Measurements from ENCODE around the gene PRIM1. TPM values are rescaled to one million over a fixed set of nuclear protein-coding genes. Genes with fewer than 3 reads are reported as not detected.

PRIM1 gene
- polyA plus RNA-seq, 3 donors: 3.6 to 6.3 (median 5.6) TPM

DNA sequence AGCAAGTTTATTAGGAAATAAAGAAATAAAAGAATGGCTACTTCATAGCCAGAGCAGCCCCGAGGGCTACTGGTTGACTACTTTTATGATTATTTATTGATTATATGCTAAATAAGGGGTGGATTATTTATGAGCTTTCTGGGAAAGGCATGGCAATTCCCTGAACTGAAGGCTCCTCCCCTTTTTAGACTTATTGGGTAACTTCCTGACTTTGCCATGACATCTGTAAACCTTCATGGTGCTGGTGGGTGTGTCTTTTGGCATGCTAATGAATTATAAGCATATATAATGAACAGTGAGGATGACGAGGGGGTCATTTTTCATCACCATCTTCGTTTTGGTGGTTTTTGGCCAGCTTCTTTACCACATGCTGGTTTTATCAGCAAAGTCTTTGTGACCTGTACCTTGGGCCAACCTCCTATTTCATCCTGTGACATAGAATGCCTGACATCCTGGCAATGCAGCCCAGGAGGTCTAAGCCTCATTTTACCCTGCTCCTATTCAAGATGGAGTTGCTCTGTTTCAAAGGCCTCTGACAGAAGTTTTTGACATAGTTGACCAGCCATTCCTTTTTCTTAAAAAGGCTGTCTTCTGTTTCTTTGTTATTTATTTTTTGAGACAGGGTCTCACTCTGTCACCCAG is 53.0 kb downstream of the PRIM1 start:
- DNase-seq: peak; percentile 61 to 80 (median 78)
- Histone ChIP-seq H2AFZ (ENCODE audit: insufficient read depth, low read depth, low read length, poor library complexity, severe bottlenecking) (no peak overlapping the region), H3K4me3 (replicated peaks in 1 of 3; ENCODE audit: low read depth in 2 of 3, low read length in 3 of 3) (peak overlapping the region in 1 of 3 experiments; percentile 47), H3K79me2 (ENCODE audit: insufficient read depth, low read length) (peaks cover 9% of the 10 kb centered on the region), H3K36me3 (replicated peaks in 1 of 2; ENCODE audit: control insufficient read depth in 1 of 2, insufficient read depth in 2 of 2, low read length in 2 of 2) (no peaks in the 10 kb centered on the region), H3K4me1 (ENCODE audit: control insufficient read depth in 1 of 2, insufficient read depth in 2 of 2, low read length in 2 of 2) (peaks cover 38 to 44% of the 10 kb centered on the region in 2 donors), H3K27ac (ENCODE audit: low read depth in 1 of 2, low read length in 2 of 2) (peak overlapping the region; percentile 80 to 88), H3K27me3 (ENCODE audit: control insufficient read depth in 2 of 2, insufficient read depth in 2 of 2, low read length in 2 of 2) (no peaks in the 10 kb centered on the region), H3K9me3 (replicated peaks in 1 of 2; ENCODE audit: control insufficient read depth in 1 of 2, insufficient read depth in 1 of 2, low read length in 2 of 2) (no peaks in the 10 kb centered on the region), H3K9ac (ENCODE audit: insufficient read depth, low read length, poor library complexity, severe bottlenecking) (no peak overlapping the region), H4K20me1 (ENCODE audit: insufficient read depth, low read length) (no peaks in the 10 kb centered on the region), H3K4me2 (replicated peaks; ENCODE audit: extremely low read depth, low read length, poor library complexity, severe bottlenecking) (no peak overlapping the region)
- intact Hi-C loops (cut with micrococcal nuclease): no loop called here
- no peak for TF ChIP-seq CTCF (IDR thresholded peaks at IDR 0.05)
- 38% methylated on average over 2 of the region's 3 CpGs for WGBS (ENCODE audit: insufficient coverage)
- Mint-ChIP-seq H3K4me3 (no peak overlapping the region), H3K27ac (peak overlapping the region; percentile 95 to 99 (median 97)), H3K9me3 (no peaks in the 10 kb centered on the region), H3K36me3 (no peaks in the 10 kb centered on the region), H3K4me1 (peaks cover 32% of the 10 kb centered on the region), H3K27me3 (ENCODE audit: low read depth in 3 of 3) (peaks cover 0 to 3% (median 0%) of the 10 kb centered on the region in 3 donors)

GRCh38 chr12:56695327-56696101 is 56.6 kb downstream of the PRIM1 start:
- Histone ChIP-seq H3K4me2 (replicated peaks; ENCODE audit: extremely low read depth, low read length, poor library complexity, severe bottlenecking) (no peak overlapping the region), H3K79me2 (ENCODE audit: insufficient read depth, low read length) (peaks cover 4% of the 10 kb centered on the region), H3K27ac (ENCODE audit: low read depth in 1 of 2, low read length in 2 of 2) (no peak overlapping the region), H4K20me1 (ENCODE audit: insufficient read depth, low read length) (no peaks in the 10 kb centered on the region), H3K4me1 (ENCODE audit: control insufficient read depth in 1 of 2, insufficient read depth in 2 of 2, low read length in 2 of 2) (peaks cover 19 to 25% of the 10 kb centered on the region in 2 donors), H2AFZ (ENCODE audit: insufficient read depth, low read depth, low read length, poor library complexity, severe bottlenecking) (no peak overlapping the region), H3K4me3 (replicated peaks in 1 of 3; ENCODE audit: low read depth in 2 of 3, low read length in 3 of 3) (no peak overlapping the region), H3K36me3 (replicated peaks in 1 of 2; ENCODE audit: control insufficient read depth in 1 of 2, insufficient read depth in 2 of 2, low read length in 2 of 2) (no peaks in the 10 kb centered on the region), H3K9me3 (replicated peaks in 1 of 2; ENCODE audit: control insufficient read depth in 1 of 2, insufficient read depth in 1 of 2, low read length in 2 of 2) (no peaks in the 10 kb centered on the region), H3K9ac (ENCODE audit: insufficient read depth, low read length, poor library complexity, severe bottlenecking) (no peak overlapping the region), H3K27me3 (ENCODE audit: control insufficient read depth in 2 of 2, insufficient read depth in 2 of 2, low read length in 2 of 2) (no peaks in the 10 kb centered on the region)
- TF ChIP-seq CTCF (IDR thresholded peaks at IDR 0.05): no peak
- H3K9me3 Mint-ChIP-seq: peaks cover 0 to 3% (median 0%) of the 10 kb centered on the region in 7 donors
- H3K27ac Mint-ChIP-seq: peak overlapping the region in 1 of 7 donors; percentile 72
- DNase-seq: no peak
- intact Hi-C loops (cut with micrococcal nuclease): no loop called here
- no peaks in the 10 kb centered on the region for H3K36me3 Mint-ChIP-seq
- peaks cover 0 to 3% (median 0%) of the 10 kb centered on the region in 3 donors for H3K27me3 Mint-ChIP-seq (ENCODE audit: low read depth in 3 of 3)
- H3K4me3 Mint-ChIP-seq: no peak overlapping the region
- 100% methylated on average over 1 of the region's 2 CpGs for WGBS (ENCODE audit: insufficient coverage)
- H3K4me1 Mint-ChIP-seq: peaks cover 17% of the 10 kb centered on the region
